ENCODE results near the gene RANBP3.
"Not testable (repeated sequence)": the region's sequence is repeated elsewhere in the genome, so short reads cannot be mapped to it uniquely, and the experiment has no call there.

The RANBP3 gene

DNA sequence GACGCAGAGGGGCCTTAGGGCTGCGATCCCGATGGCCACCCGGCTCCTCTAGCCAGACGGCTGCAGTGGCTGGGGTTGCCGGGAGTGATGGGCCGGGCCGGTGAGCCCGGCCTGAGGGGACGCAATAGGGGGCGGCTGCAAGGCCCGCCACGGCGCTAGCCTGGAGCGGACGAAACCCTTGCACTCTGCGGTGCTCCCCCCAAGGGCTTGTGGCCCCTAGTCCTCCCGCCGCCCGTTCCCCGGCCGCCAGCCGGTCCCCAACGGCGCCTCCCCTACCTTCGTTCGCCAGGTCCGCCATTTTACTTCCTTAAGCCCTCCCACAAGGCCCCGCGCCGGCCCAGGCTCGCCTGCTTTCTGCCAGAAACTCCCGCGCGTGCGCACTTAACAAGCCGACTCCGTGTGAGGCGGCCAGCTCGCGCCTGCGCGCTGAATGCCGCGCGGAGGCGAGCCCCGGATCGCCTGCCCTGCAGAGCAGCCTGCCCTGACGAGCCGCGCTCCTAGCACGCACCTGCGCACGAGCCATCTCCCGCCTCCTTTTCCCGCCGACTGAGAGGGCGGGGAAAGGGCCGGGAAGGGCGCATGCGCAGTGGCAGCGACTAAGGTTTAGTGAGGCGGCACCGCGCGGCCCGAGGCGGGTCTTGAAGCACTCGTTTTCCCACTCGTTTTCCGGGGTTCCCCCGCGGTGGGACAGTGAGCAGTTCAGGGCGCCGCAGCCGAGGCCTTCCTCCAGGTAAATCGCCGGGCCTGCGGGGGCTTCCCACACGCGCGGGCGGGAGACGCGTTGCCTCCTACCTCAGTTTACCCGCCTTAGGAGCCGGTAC lies at the start of gene RANBP3:
Gene RANBP3 (minus strand): TSS at position 356 of the 821 bp plus-strand sequence. CDS start 58 bp downstream, at position 298.
- DNase-seq (ENCODE audit: low read depth, low spot score) = peak; percentile 89

- no peak for DNase-seq (ENCODE audit: low read depth, low spot score)
Observed at GRCh38 chr19:6026390-6027227, 48.7 kb upstream of the RANBP3 start.

DNA sequence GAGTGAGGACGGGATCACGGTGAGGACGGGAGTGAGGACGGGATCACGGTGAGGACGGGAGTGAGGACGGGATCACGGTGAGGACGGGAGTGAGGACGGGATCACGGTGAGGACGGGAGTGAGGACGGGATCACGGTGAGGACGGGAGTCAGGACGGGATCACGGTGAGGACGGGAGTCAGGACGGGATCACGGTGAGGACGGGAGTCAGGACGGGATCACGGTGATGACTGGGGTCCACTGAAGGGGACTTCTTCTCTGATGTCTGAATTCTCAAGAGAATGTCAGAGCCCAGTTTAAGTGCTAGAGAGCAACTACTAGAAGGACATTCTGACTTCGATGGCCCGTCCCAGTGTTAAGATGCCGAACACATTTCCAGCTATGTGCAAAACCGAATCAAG lies 46.8 kb upstream of the RANBP3 start:
- not testable (repeated sequence) for DNase-seq (ENCODE audit: low read depth, low spot score)

- DNase-seq (ENCODE audit: low read depth, low spot score) = no peak
Observed at GRCh38 chr19:6023936-6024335, 46.0 kb upstream of the RANBP3 start.

DNA sequence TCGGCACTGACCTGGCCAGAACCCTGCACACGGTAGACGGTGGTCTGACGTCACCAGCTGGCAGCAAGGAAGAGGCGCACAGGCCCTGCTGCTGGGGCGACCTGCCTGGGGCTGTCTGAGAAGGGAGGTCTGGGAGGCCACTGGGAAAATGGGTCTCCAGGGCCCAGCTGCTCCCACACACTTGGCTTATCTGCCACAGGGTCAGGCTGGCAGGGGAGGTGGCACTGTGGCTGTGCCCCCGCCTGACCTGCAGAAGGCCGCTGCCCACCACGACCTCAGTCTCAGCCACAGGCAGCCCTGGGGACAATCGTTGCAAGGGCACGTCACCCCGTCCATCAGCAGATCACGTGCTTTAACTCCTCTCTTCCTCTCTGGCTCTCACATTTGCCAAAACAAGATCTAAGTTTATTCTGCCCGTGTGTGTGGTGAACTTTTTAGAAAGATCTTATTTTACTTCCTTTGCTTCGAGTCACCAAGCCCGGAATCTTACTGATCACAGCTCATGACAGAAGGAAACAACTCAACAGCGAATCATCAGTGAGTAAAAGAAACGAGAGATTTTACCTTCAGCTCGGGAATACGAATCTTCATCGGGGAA lies 45.2 kb upstream of the RANBP3 start:
- DNase-seq (ENCODE audit: low read depth, low spot score) = no peak

DNA sequence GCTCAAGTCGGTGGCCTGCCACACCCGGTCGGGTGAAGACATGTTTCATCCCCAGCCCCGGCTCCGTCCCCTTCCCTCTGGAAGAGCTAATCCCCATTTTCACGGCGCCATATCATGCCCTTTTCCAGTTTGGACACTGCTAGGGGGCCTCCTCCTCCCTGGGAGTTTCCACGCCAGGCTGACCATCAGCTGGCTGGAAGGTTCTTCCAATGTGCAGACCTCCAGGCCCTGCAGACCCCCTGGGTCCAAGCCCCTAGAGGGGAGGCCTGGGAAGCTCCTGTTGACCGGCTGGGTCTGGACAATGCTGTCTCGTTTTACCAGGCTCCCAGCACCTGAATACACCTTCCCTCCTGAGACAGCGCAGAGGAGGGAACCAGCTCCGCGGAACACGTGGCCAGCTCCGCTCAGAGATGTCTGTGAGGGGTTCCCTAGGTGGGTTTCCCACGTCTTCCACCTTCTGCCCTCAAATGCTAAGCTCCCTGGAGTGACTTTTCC lies 44.7 kb upstream of the RANBP3 start:
- no peak for DNase-seq (ENCODE audit: low read depth, low spot score)

DNA sequence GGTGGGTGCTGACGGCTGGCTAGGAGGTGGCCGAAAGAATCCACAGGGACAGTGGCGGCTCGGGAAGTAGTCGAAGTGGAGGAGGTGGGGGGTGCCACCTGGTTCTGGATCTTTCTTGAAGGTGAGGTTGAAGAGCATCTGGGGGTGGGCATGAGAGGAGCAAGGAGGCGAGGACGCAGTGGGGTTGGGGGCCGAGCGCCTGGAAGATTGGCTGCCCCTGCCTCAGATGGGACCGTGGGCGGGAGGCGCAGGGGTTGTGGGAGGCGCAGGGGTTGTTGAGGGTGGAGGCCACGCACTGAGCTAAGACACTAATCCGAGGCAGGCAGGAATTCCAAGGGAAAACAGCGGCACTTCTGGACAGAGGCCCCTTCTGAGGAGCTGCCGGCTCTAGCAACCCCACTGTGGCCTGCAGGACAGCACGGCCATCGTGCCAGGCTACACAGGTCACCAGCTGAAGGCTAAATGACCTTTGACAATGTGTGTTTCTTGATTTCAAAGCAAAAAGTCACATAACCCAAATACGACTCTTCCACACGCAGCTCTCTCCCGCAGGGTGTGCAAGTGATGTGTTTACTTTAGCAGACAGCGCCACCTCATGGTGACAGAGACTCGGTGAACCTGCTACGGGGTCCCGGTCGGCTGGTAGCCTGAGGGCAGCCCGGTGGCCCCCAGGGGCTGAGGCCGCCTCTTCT lies 44.1 kb upstream of the RANBP3 start:
- peak; percentile 50 for DNase-seq (ENCODE audit: low read depth, low spot score)

- no peak for DNase-seq (ENCODE audit: low read depth, low spot score)
Observed at GRCh38 chr19:6020972-6021805, 43.2 kb upstream of the RANBP3 start.

GRCh38 chr19:6020166-6020882 lies 42.4 kb upstream of the RANBP3 start:
- DNase-seq (ENCODE audit: low read depth, low spot score) = no peak

DNA sequence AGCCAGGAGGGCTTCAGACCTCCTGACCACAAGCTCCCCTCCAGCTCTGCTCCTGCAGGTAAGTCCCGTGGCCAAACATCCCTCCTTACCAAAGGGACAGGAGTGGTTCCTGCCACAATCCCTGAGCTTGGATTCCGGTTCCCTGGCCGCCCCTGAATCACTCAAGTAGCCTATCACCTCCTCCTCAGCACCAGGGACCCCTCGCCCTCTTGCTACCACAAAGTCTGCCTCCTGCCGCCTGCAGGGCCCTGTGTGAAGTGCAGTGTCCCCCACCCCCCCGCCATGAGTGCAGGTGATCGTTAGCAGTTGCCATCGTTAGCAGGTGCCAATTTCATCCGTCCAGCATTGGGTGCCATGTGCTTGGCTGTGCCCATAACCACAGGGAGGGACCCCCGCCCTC lies 40.8 kb upstream of the RANBP3 start:
- DNase-seq (ENCODE audit: low read depth, low spot score) = peak; percentile 20

DNA sequence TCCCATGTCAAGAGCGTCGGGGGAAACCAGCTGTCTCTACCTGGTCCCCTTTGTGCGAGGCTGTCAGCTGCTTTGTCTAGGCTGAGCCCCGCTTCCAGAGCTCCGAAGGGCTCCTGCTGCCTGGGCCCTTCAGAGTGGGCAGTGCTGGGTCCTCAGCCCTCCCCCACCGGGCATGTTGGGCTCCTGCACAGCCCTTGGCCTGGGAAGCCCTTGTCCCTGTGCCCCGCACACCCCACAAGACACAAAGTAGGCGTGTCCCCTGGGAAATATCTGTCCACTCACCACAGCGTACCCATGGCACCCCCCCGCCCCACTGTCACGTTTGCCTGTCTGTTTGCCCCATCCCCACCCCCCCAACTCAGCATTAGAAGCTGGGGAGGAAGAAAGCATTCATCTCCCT lies 39.6 kb upstream of the RANBP3 start:
- no peak for DNase-seq (ENCODE audit: low read depth, low spot score)

DNA sequence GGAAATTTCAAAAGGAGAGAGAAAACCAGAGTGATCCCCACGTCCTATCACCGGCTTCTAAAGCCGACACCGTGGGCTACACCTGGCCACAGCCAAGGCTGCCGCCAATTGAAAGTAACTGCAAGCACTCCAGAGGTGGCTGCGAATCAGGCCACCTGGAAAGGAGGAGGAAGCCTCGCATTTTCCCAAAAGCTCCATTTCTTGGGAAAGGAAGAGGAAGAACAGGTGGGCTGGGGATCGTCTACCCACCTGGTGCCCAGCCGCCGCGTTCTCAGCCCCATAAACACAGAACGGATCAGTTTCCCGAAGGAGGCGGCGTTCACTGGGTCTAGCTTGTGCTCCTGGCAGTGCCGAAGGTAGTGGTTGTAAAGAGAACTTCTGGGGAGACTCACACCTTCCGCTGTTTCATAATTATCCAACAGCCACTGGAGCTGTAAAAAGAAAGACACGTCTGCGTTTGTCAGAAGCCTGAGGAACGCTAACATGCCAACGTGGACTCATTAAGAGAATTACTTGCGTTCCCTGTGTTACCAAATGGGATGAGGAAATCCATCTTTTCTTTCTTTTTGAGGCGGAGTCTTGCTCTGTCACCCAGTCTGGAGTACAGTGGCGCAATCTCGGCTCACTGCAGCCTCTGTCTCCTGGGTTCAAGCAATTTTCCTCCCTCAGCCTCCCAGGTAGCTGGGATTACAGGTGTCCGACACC lies 38.1 kb upstream of the RANBP3 start:
- no peak for DNase-seq (ENCODE audit: low read depth, low spot score)

DNA sequence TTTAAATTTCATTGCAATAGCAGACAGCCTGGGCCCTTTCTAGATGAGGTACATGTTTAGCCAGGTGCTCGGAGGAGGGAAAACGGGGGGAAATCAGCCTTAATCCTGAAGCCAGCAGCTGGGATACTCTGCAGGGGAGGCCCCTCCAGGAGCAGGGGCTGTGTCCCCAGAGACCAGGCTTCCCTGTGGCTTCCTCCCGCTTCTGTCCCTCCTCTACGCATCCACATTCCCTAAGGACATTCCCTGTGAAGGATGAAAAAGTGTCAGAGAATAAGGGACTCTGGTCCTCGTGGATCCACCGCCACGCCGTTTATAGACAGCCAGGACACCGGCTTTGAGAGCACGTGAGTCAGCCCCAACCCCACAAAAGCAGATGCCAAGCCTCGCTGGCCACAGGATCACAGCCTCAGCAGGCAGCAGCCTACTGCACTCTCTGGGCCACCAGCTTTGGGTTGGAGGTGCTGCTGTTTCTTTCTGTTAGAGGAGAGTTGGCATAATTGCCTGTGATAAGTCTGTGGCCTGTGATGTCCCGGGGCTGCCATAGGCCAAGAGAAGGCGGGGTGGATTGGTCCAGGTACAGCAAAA lies 36.7 kb upstream of the RANBP3 start:
- DNase-seq (ENCODE audit: low read depth, low spot score) = no peak

- DNase-seq (ENCODE audit: low read depth, low spot score) = no peak
Observed at GRCh38 chr19:6012426-6013170, 34.7 kb upstream of the RANBP3 start.

DNA sequence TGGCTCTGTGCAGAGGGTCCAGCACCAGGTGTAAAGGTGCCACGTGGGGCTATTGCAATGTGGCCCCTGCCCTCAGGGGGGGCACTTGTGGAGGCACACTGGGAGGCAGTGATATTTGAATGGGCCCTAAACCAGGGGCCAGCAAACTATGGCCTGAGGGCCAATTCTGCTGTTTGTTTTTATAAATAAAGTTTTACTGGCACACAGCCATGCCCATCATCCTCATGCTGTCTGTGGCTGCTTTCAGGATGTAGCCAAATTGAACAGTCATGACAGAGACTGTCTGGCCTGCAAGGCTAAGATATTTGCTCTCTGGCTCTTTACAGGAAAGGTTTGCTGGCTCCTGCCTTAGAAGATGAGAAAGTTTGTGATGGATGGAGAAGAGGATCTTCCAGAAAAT lies 33.9 kb upstream of the RANBP3 start:
- DNase-seq (ENCODE audit: low read depth, low spot score) = no peak

- no peak for DNase-seq (ENCODE audit: low read depth, low spot score)
Observed at GRCh38 chr19:6011206-6011605, 33.3 kb upstream of the RANBP3 start.

DNA sequence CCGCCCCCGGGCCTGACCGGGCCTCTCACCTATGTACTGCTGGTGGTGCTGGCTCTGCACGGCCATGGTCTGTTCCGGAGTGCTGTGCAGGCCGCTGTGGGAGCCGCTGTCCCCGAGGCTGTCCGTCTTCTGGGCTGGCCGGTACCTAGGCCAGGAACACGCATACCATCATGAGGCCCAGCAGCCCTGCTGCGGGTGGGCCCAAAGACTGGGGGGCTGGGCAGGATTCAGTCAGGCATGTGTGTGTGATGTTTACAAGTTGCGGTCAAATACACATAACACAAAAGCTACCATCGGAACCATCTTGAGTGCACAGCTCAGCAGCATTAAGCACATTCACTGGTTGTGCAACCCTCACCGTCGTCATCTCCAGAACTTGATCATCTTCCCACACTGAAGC lies 32.2 kb upstream of the RANBP3 start:
- DNase-seq (ENCODE audit: low read depth, low spot score) = no peak

DNA sequence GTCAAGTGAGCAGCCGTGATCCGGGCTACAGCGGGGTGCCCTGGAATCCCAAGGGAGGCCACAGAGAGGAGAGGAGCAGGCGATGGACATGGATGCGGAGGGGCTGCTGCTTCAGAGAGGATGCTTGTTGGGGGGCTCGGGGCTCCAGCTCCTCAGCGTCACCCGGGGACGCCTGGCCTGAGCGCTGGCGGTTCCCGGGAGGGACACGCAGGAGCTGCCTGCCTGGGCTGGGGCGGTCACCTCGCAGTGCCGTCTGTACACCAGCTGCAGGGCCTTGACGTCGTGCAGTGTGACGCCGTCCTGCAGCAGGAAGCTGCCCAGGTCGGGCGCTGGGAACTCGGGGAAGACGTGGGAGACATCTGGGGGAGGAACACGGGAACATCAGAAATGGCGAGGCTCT lies 29.9 kb upstream of the RANBP3 start:
- no peak for DNase-seq (ENCODE audit: low read depth, low spot score)

All from iPS DF 19.7 (cell line).